HG02759 (cell line): ENCODE results near the gene ITPRID2.

Source experiments
- ATAC-seq: cut with Tn5 transposase; IDR thresholded peaks from one replicate; pipeline ENCODE4 v1.9.1; 2021; ENCODE audit warnings: mild to moderate bottlenecking, moderate library complexity; ENCODE audit not compliant: unreplicated experiment

The ITPRID2 gene

GRCh38 chr2:181891258-181891965 lies at the start of gene ITPRID2:
ITPRID2 (plus strand) TSS chr2:181891730; CDS start chr2:181892067, 337 bp downstream.
- ATAC-seq: peak; percentile 91

DNA sequence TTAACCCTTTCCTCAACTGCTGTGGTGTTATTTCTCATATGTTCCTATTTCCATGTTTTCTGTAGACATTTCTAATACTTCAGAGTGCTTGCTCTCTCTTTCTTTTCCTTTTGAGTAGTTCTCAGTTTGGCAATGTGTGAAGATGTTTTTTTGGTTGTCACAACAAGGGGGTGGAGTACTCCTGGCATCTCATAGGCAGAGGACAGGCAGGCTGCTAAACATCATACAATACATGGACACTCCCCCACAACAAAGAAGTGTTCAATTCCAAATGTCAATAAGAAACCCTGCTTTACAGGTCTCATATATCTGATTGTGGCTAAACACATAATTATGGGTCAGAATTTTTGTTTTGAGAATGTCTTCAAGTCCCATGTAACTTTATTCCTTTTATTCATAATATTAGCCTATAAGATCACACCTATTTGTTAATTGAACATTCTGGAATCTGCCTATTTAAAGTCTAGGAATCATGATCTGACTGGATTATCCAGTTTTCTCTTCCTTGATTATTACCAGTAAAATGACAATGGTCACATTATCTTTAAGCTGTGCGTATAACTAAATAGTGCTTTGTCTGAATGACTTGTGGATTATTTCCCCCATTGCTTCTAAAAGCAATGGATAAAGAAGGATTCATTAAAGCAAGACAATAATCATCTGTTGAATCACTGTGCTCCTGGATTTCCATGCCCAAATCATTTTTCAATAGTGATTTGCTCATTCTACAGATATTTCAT lies 46.8 kb upstream of the ITPRID2 start:
- ATAC-seq: no peak

DNA sequence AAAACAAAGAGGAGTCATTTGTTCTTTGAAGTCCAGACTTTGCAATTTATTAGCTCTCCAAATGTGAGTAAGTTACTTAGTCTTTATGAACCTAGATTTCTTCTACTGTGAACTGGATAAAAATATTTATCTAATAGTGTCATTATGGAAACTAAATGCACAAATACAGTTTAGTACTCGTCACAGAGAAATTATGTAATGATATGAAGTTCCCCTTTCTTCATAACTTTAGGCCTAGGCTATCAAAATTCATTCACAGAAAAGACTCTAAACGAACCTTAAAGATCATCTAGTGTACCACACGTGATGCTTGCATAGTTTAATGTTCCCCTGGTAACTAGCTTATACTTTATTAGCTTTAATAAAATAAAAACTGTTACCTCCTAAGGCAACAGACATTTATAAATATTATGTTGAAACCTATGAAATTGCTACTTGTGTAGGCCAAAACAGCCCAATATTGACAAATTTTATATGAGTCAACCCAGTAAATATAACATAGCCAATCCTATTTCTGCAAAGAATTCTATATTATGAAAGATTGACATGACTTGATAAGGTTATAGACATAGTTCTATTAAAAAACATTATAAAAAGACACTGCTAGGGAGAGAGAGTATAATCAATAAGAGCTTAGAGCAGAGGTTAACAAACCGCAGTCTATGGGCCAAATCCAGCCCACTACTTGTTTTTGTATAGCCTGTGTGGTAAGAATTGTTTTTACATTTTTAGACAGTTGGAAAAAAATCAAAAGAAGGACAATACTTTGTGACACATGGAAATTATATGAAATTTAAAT lies 44.9 kb upstream of the ITPRID2 start:
- ATAC-seq: no peak

GRCh38 chr2:181847198-181847556 lies 44.4 kb upstream of the ITPRID2 start:
- ATAC-seq: no peak

DNA sequence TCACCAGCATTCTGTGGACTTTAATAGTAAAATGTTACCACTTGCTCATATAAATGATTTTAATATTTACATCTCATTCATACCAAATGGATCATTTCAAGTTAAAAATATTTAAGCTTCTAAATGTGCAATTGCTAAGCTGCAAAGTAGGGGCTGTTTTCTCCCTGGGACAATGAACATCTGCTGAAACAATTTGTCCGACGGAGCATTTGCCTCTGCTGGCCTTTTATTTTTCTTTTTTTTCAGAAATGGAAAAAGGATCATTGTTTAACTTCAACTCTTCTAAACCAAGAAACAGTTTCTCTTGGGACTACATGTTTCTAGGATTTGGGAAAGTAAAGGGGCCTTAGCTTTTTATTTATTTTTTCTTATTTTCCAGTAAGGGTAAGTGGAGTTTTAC lies 43.8 kb upstream of the ITPRID2 start:
- no peak for ATAC-seq

DNA sequence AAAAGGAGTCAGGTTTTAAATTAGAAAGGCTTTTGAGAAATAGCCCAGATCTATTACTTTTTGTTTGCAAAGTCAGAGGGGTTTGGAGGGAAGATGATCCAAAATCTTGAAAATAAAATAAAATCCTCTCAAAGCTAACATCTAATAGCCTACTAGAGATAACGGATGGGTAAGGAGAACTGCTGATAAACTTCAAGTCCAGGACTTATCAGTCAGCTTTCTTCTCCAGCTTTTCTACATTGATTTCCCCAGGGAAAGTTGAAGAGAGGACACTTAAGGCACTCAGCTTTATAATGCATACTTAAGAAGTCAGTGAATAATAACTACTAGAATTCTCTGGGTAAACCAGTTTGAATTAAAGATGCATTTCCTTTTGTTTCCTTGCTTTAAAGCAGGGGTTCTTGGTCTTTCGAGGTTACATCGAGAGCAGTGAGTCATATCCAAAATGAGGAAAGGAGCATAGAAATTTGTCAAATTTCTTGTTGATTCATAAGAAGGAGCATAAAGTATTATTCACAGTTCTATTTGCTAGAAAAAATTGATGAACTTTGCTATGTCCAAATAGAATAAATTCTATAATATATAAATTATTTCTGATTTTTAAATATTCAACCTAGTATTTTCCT lies 43.2 kb upstream of the ITPRID2 start:
- ATAC-seq: no peak

- no peak for ATAC-seq
Measured at GRCh38 chr2:181849601-181850000, 41.9 kb upstream of the ITPRID2 start.

DNA sequence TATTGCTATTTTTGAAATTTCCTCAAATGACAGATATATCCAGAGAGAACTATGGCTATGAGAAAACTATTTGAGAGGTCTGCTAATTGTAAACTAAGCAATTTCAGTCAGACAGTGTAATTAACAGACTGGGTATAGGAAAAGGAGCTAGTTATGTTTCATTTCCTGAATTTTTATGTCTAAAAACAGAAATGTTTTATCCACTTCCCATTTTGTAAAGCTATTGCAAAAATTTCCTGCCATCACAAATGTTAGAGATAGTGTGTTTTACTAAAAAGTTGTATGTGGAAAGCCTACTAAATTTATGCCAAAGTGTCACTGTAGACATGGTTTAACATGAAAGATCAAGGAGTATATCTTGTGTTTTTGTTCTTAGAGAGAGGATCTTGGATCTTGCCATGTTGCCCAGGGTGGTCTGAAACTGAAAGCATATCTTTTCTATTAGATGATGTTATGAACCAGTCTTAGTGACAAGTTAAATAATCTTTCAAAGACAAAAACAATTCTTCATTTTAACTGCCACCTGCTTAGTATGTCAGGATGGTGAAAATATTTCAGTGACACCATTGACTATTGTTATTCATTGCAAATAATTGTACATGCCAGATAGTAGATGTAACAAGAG lies 40.5 kb upstream of the ITPRID2 start:
- no peak for ATAC-seq

GRCh38 chr2:181851726-181852125 lies 39.8 kb upstream of the ITPRID2 start:
- no peak for ATAC-seq

DNA sequence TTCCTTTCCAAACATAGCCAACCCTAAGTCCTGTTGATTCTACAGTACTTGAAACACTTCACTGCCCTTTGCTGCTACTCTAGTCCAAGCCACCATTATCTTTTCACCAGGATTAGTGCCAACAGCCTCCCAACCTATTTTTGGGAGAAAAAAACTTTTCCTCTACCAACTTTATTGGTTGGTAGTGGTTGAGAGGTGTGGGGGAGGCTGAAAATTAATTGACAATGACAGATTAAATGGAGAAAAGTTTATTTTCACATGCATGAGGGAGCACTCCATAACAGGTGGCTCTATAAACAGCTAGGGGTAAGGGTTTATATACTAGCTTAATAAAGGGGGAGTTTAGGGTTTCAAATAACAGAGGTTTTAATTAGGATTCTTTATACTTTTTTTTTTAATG lies 37.8 kb upstream of the ITPRID2 start:
- no peak for ATAC-seq

DNA sequence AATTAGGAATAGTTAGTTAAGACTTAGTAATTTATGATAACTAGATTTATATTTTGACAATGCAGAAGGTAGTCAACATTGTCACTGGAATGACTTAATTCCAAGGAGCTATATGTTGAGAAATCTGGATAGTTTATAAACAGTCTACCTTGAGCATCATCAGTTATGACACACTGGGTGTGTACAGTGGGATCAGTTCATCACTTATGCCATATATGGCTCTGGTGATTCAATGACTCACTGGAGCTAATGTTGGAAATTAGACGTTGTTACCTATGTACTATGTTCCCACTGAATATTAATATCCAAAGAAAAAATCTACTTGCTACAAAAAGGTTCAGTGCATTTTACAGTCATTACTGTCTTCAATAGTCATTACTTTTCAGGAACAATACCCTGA lies 34.0 kb upstream of the ITPRID2 start:
- ATAC-seq: no peak

- no peak for ATAC-seq
Measured at GRCh38 chr2:181858600-181858999, 32.9 kb upstream of the ITPRID2 start.

DNA sequence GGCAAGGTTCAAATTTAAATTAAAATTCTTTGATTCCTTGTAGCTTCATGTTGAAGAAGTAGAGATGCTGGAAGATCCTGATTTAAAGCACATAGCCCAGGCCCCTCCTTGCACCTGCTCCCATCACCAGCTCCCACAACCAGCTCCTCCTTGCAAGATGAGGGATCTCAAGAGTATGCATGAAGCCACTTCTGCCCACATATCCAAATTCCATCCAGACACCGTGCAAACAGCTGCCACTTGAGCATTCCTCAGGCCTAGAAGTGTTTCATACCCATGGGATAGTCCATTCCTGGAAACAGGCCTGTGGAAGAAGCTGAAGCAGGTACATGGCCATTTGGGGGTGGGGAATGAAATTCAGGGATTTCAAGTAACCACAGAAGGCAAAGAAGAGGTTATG lies 32.4 kb upstream of the ITPRID2 start:
- ATAC-seq: no peak

GRCh38 chr2:181859803-181860202 lies 31.7 kb upstream of the ITPRID2 start:
- no peak for ATAC-seq

GRCh38 chr2:181861379-181861778 lies 30.2 kb upstream of the ITPRID2 start:
- no peak for ATAC-seq

DNA sequence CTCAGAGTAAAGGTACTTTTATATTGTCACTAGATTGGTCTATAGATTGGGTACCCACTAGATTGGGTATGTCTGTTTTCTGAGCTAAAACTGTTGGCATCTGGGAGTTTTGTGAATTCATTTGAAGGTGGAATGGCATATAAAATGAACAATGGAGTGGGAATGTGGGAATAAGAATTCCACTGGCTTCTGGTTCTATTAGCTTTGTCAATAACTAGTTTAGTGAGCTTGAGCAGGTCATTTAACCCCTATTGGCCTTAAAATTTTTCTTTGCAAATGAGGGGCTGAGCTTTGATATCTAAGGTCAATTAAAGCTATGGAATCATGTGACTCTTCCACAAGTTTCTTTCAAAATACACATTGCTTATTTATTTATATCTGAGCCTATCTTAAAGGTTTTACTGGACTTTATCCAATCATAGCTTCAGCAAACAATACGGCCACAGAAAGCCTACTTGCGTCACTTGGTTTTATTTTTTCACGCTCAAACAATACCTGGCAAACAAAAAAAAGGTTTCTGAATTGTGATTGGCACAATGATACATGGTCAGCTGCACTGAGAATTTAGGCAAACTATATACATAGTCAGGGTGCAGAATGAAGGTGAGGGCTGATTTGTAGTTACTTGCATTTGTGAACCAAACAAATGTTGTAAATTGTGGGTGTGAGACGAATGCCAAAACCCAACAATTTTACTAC lies 28.8 kb upstream of the ITPRID2 start:
- ATAC-seq: no peak

DNA sequence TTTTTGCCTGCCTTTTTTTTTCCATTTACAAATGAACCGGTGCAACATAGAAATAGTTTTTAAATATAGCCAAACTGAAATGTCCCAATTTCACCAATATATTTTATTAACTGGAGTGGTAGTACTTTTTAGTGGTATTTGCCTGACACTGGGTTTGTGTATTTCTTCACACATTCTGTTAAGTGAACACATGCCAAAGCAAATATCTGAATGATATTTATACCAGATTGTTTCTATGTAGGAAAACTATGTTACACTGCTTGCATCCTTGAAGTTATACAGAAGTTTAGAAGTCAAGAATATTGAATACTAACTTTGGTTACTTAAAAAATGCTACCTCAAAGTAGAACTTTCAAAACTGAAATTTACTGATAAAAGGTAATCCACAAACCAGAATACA lies 19.4 kb upstream of the ITPRID2 start:
- ATAC-seq: no peak

- ATAC-seq: no peak
Measured at GRCh38 chr2:181876614-181877063, 14.9 kb upstream of the ITPRID2 start.

DNA sequence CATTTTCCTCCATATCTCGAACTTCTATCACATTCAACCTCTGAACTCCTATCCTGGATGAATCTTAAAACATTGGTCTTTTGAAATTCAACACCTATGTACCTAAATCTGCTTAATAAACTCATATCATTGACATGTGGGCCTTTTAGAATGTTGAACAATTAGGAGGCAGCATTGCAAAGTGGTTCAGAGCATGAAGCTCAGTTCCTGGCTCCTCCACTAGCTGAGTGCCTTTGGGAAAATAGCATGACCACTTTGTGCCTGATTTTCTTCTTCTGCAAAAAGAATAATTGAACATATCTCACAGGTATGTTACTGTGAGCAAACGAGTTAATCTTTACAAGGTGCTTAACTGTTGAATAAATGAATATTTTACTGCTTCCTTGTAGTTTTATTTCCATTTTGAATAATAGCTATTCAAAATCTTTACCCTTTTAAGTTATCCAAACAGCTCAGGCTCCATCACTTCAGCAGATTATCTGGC lies 14.3 kb upstream of the ITPRID2 start:
- ATAC-seq: no peak

- no peak for ATAC-seq
Measured at GRCh38 chr2:181878448-181878847, 13.1 kb upstream of the ITPRID2 start.
